CD14-positive monocyte (primary cell): ENCODE measurements around the gene APP. TPM values are rescaled to one million over a fixed set of nuclear protein-coding genes. Genes with fewer than 3 reads are reported as not detected.

Experiments used
- DNase-seq, 3 donors: peaks; one replicate each; pipeline ENCODE4 v3.0.0-alpha.2; 2011 to 2022
- H2AFZ ChIP-seq: 2 replicates; pipeline ENCODE4 v1.6.0; 2012; ENCODE audit warnings: mild to moderate bottlenecking, low read depth, low read length, inconsistent platforms; ENCODE audit not compliant: insufficient read depth, poor library complexity, severe bottlenecking
- H3K27ac ChIP-seq, 2 donors: 1 replicate in 1 of 2; 2 replicates in 1 of 2; pipeline ENCODE4 v1.5.1; 2012 to 2013; ENCODE audit warnings: low read length in 2 of 2, control low read depth in 1 of 2, inconsistent platforms in 1 of 2, low read depth in 1 of 2, mild to moderate bottlenecking in 1 of 2
- H3K27me3 ChIP-seq, 2 donors: one replicate each; pipeline versions ENCODE4 v1.6.0 to v1.6.1; 2011 to 2013; ENCODE audit warnings: low read length in 2 of 2; ENCODE audit not compliant: control insufficient read depth in 2 of 2, insufficient read depth in 2 of 2
- H3K36me3 ChIP-seq, 2 donors: replicated peaks in 1 of 2; 1 replicate in 1 of 2; 2 replicates in 1 of 2; pipeline versions ENCODE4 v1.5.1 to v1.6.1; 2012 to 2013; ENCODE audit warnings: low read length in 2 of 2, control low read depth in 1 of 2, inconsistent platforms in 1 of 2, mild to moderate bottlenecking in 1 of 2; ENCODE audit not compliant: insufficient read depth in 2 of 2, control insufficient read depth in 1 of 2
- H3K4me1 ChIP-seq, 2 donors: 1 replicate in 1 of 2; 2 replicates in 1 of 2; pipeline versions ENCODE4 v1.5.1 to v1.6.1; 2012 to 2013; ENCODE audit warnings: low read length in 2 of 2, control low read depth in 1 of 2, inconsistent platforms in 1 of 2, mild to moderate bottlenecking in 1 of 2, moderate library complexity in 1 of 2; ENCODE audit not compliant: insufficient read depth in 2 of 2, control insufficient read depth in 1 of 2
- H3K4me2 ChIP-seq: replicated peaks from 2 replicates; pipeline ENCODE3; 2012; ENCODE audit warnings: low read length, moderate library complexity, mild to moderate bottlenecking; ENCODE audit not compliant: poor library complexity, severe bottlenecking; ENCODE audit errors: extremely low read depth
- H3K4me3 ChIP-seq, 3 experiments: fragments of 200-600 bp in 1 of 3; sonication (generic) in 1 of 3; replicated peaks in 1 of 3; 1 replicate in 2 of 3; 2 replicates in 1 of 3; pipeline ENCODE4 v1.5.1; 2011 to 2013; ENCODE audit warnings: low read length in 3 of 3, mild to moderate bottlenecking in 3 of 3, control low read depth in 2 of 3, low read depth in 2 of 3, inconsistent platforms in 1 of 3, moderate library complexity in 1 of 3
- H3K79me2 ChIP-seq: 2 replicates; pipeline ENCODE4 v1.6.0; 2012; ENCODE audit warnings: mild to moderate bottlenecking, control low read depth, inconsistent platforms, low read length, moderate library complexity; ENCODE audit not compliant: insufficient read depth
- H3K9ac ChIP-seq: 2 replicates; pipeline ENCODE4 v1.6.0; 2017; ENCODE audit warnings: low read length, mild to moderate bottlenecking; ENCODE audit not compliant: insufficient read depth, poor library complexity, severe bottlenecking
- H3K9me3 ChIP-seq, 2 donors: replicated peaks in 1 of 2; 1 replicate in 1 of 2; 2 replicates in 1 of 2; pipeline versions ENCODE4 v1.5.1 to v1.6.1; 2012 to 2013; ENCODE audit warnings: low read length in 2 of 2, control low read depth in 1 of 2; ENCODE audit not compliant: control insufficient read depth in 1 of 2, insufficient read depth in 1 of 2
- H4K20me1 ChIP-seq: 2 replicates; pipeline ENCODE4 v1.6.0; 2012; ENCODE audit warnings: mild to moderate bottlenecking, low read length, control low read depth, moderate library complexity; ENCODE audit not compliant: insufficient read depth
- H3K27ac Mint-ChIP-seq, 7 donors: one replicate each; pipeline ENCODE4 v1.8.0; 2020; ENCODE audit warnings: mild to moderate bottlenecking in 7 of 7, mixed read lengths in 7 of 7, moderate library complexity in 6 of 7, inconsistent platforms in 2 of 7
- H3K27me3 Mint-ChIP-seq, 3 donors: one replicate each; pipeline ENCODE4 v1.8.0; 2021 to 2022; ENCODE audit warnings: low read depth in 3 of 3, mild to moderate bottlenecking in 3 of 3, mixed read lengths in 3 of 3, moderate library complexity in 3 of 3, inconsistent platforms in 1 of 3
- H3K36me3 Mint-ChIP-seq, 2 donors: one replicate each; pipeline ENCODE4 v1.8.0; 2020; ENCODE audit warnings: mixed read lengths in 2 of 2, inconsistent platforms in 1 of 2, mild to moderate bottlenecking in 1 of 2
- H3K4me1 Mint-ChIP-seq: one replicate; pipeline ENCODE4 v1.8.0; 2020; ENCODE audit warnings: mild to moderate bottlenecking, mixed read lengths
- H3K4me3 Mint-ChIP-seq, 2 donors: one replicate each; pipeline ENCODE4 v1.8.0; 2020; ENCODE audit warnings: mild to moderate bottlenecking in 2 of 2, mixed read lengths in 2 of 2, moderate library complexity in 1 of 2
- H3K9me3 Mint-ChIP-seq, 7 donors: one replicate each; pipeline ENCODE4 v1.8.0; 2020 to 2022; ENCODE audit warnings: mixed read lengths in 7 of 7, mild to moderate bottlenecking in 6 of 7, moderate library complexity in 6 of 7, inconsistent platforms in 2 of 7
- CTCF ChIP-seq: fragments of 200-600 bp; IDR thresholded peaks from one replicate; pipeline ENCODE4 v1.8.0; 2022; ENCODE audit warnings: antibody characterized with exemption, mild to moderate bottlenecking
- WGBS: methylation state at CpG from one replicate; pipeline ENCODE4 v1.1.5; 2013; ENCODE audit warnings: missing lambda C conversion rate; ENCODE audit not compliant: insufficient coverage; 5-methylcytosine and 5-hydroxymethylcytosine counted together
- intact Hi-C, 2 donors: fragments of 100-400 bp; cut with micrococcal nuclease; formaldehyde crosslinking; loops; one replicate each; pipeline versions ENCODE4 v1.15.0 to v1.15.1; 2023
- polyA plus RNA-seq, 3 donors: library from polyadenylated mRNA; depleted of rRNA in 1 of 3; unstranded in 2 of 3; stranded (reverse) in 1 of 3; fragments of 300-500 nt in 2 of 3; fragments of >200 nt in 1 of 3; fragmentation: Illumina TruSeq in 2 of 3; gene quantifications; 1 replicate in 2 of 3; 2 replicates in 1 of 3; pipeline ENCODE4 v1.2.3, GENCODE V29; 2012 to 2021

Gene APP
- polyA plus RNA-seq, 3 donors = 28.0 to 118 (median 35.1) TPM

- Mint-ChIP-seq H3K27me3 (no peaks in the 10 kb centered on the region), H3K4me3 (no peak overlapping the region), H3K27ac (peak overlapping the region in 3 of 7 donors; percentile 8 to 13 (median 11)), H3K4me1 (peaks cover 31% of the 10 kb centered on the region), H3K9me3 (no peaks in the 10 kb centered on the region), H3K36me3 (peaks cover 8 to 13% of the 10 kb centered on the region in 2 donors)
- Histone ChIP-seq H3K4me3 (no peak overlapping the region), H3K27ac (no peak overlapping the region), H3K9ac (no peak overlapping the region), H2AFZ (no peak overlapping the region), H3K4me2 (no peak overlapping the region), H3K79me2 (peaks cover 53% of the 10 kb centered on the region), H3K9me3 (no peaks in the 10 kb centered on the region), H4K20me1 (peaks cover 7% of the 10 kb centered on the region), H3K27me3 (no peaks in the 10 kb centered on the region), H3K4me1 (peaks cover 13 to 18% of the 10 kb centered on the region in 2 donors), H3K36me3 (no peaks in the 10 kb centered on the region)
- 100% methylated on average over 3 of the region's 5 CpGs for WGBS
- DNase-seq = no peak
- intact Hi-C loops = no loop called here
- no peak for TF ChIP-seq CTCF
Measured at GRCh38 chr21:26142363-26142762, 28.2 kb downstream of the APP start.

- peak overlapping the region; percentile 76 to 94 (median 87) for H3K27ac Mint-ChIP-seq
- peaks cover 0 to 3% (median 2%) of the 10 kb centered on the region in 3 donors for H3K27me3 Mint-ChIP-seq
- H3K4me3 ChIP-seq = no peak overlapping the region
- H3K36me3 ChIP-seq = no peaks in the 10 kb centered on the region
- no peak overlapping the region for H3K4me2 ChIP-seq
- H3K9me3 Mint-ChIP-seq = no peaks in the 10 kb centered on the region
- H4K20me1 ChIP-seq = peaks cover 16% of the 10 kb centered on the region
- H3K36me3 Mint-ChIP-seq = peaks cover 8 to 15% of the 10 kb centered on the region in 2 donors
- no peaks in the 10 kb centered on the region for H3K27me3 ChIP-seq
- no peak for TF ChIP-seq CTCF
- WGBS = no CpG with 5 or more reads among the region's 3 CpGs
- peaks cover 21 to 25% of the 10 kb centered on the region in 2 donors for H3K4me1 ChIP-seq
- no peak overlapping the region for H3K9ac ChIP-seq
- peak overlapping the region in 1 of 2 donors; percentile 74 for H3K27ac ChIP-seq
- peak; percentile 49 to 58 (median 52) for DNase-seq
- peaks cover 61% of the 10 kb centered on the region for H3K79me2 ChIP-seq
- no peak overlapping the region for H2AFZ ChIP-seq
- H3K4me3 Mint-ChIP-seq = no peak overlapping the region
- H3K4me1 Mint-ChIP-seq = peaks cover 39% of the 10 kb centered on the region
- no peaks in the 10 kb centered on the region for H3K9me3 ChIP-seq
- intact Hi-C loops = no loop called here
Measured at GRCh38 chr21:26140926-26141325, 29.6 kb downstream of the APP start.
